SK-N-SH (cell line): ENCODE results near the gene TMED3. TPM values are rescaled to one million over a fixed set of nuclear protein-coding genes. Genes with fewer than 3 reads are reported as not detected.

Source experiments
- CTCF ChIA-PET: fragments of 300-600, 350-600 bp; formaldehyde crosslinking; extraction: SDS; loops from one replicate; lab custom pipeline; 2021; lab: Yijun Ruan, JAX
- POLR2A ChIA-PET: fragments of 350-600 bp; sonication (Branson Sonifier 250); formaldehyde crosslinking; extraction: SDS; loops from one replicate; lab custom pipeline; 2020; ENCODE audit warnings: antibody characterized with exemption, inconsistent platforms; lab: Yijun Ruan, JAX
- DNase-seq: peaks from one replicate; pipeline ENCODE4 v3.0.0; 2012
- H2AFZ ChIP-seq: fragments of 200-600 bp; sonication (generic); 2 replicates; pipeline ENCODE4 v1.8.1; 2016; ENCODE audit warnings: antibody characterized with exemption, mild to moderate bottlenecking, low read depth
- H3F3A ChIP-seq: fragments of 200-600 bp; sonication (generic); replicated peaks from 2 replicates; pipeline ENCODE3; 2016; ENCODE audit warnings: antibody characterized with exemption, mild to moderate bottlenecking; ENCODE audit not compliant: insufficient read depth
- H3K27ac ChIP-seq, 2 experiments: fragments of 200-500 bp in 1 of 2; fragments of 200-600 bp in 1 of 2; sonication (Bioruptor generic) in 1 of 2; sonication (generic), shearing (Covaris generic) in 1 of 2; 2 replicates each; pipeline versions ENCODE4 v1.5.1 to v1.6.1; 2014 to 2016; ENCODE audit warnings: low read depth in 2 of 2, inconsistent platforms in 1 of 2, low read length in 1 of 2, mild to moderate bottlenecking in 1 of 2, mixed read lengths in 1 of 2
- H3K27me3 ChIP-seq: fragments of 200-600 bp; sonication (generic), shearing (Covaris generic); 2 replicates; pipeline ENCODE4 v1.6.1; 2016; ENCODE audit warnings: mixed run types; ENCODE audit not compliant: insufficient read depth
- H3K36me3 ChIP-seq, 2 experiments: fragments of 200-500 bp in 1 of 2; fragments of 200-600 bp in 1 of 2; sonication (Bioruptor generic) in 1 of 2; sonication (generic) in 1 of 2; replicated peaks in 1 of 2; 2 replicates each; pipeline versions ENCODE3 to v1.5.1; 2014 to 2016; ENCODE audit warnings: low read length in 1 of 2, mild to moderate bottlenecking in 1 of 2; ENCODE audit not compliant: insufficient read depth in 2 of 2, control insufficient read depth in 1 of 2
- H3K4me1 ChIP-seq, 2 experiments: fragments of 200-500 bp in 1 of 2; fragments of 200-600 bp in 1 of 2; sonication (Bioruptor generic) in 1 of 2; sonication (generic), shearing (Covaris generic) in 1 of 2; 2 replicates each; pipeline versions ENCODE4 v1.5.1 to v1.6.1; 2014 to 2016; ENCODE audit warnings: low read depth in 1 of 2, low read length in 1 of 2, mixed run types in 1 of 2; ENCODE audit not compliant: insufficient read depth in 2 of 2, control insufficient read depth in 1 of 2
- H3K4me2 ChIP-seq: fragments of 200-600 bp; sonication (generic), shearing (Covaris generic); 2 replicates; pipeline ENCODE4 v1.6.1; 2017; ENCODE audit warnings: mixed run types
- H3K4me3 ChIP-seq, 2 experiments: fragments of 200-500 bp in 1 of 2; fragments of 200-600 bp in 1 of 2; sonication (Bioruptor generic) in 1 of 2; sonication (generic), shearing (Covaris generic) in 1 of 2; 2 replicates each; pipeline versions ENCODE4 v1.5.1 to v1.8.1; 2014 to 2016; ENCODE audit warnings: low read depth in 2 of 2, inconsistent platforms in 1 of 2, low read length in 1 of 2, mild to moderate bottlenecking in 1 of 2, mixed read lengths in 1 of 2, moderate library complexity in 1 of 2
- H3K79me2 ChIP-seq: fragments of 200-600 bp; sonication (generic); 2 replicates; pipeline ENCODE4 v1.8.1; 2017; ENCODE audit warnings: mild to moderate bottlenecking; ENCODE audit not compliant: insufficient read depth
- H3K9ac ChIP-seq: fragments of 200-600 bp; sonication (generic); 2 replicates; pipeline ENCODE4 v1.6.1; 2017; ENCODE audit warnings: mixed run types
- H3K9me2 ChIP-seq: fragments of 200-600 bp; sonication (generic); 2 replicates; pipeline ENCODE4 v1.6.1; 2017; ENCODE audit warnings: mixed run types
- H3K9me3 ChIP-seq: fragments of 200-600 bp; sonication (generic); 2 replicates; pipeline ENCODE4 v1.6.1; 2017; ENCODE audit warnings: mixed run types, mild to moderate bottlenecking, moderate library complexity
- H4K20me1 ChIP-seq: fragments of 200-600 bp; sonication (generic); 2 replicates; pipeline ENCODE4 v1.6.1; 2017; ENCODE audit warnings: mild to moderate bottlenecking, mixed run types; ENCODE audit not compliant: insufficient read depth
- CHD2 ChIP-seq: fragments of 150-350 bp; IDR thresholded peaks from 2 replicates; pipeline ENCODE4 v1.6.1; 2018; ENCODE audit warnings: low read length; ENCODE audit not compliant: partially characterized antibody
- ELF1 ChIP-seq: IDR thresholded peaks from 2 replicates; pipeline ENCODE4 v1.4.0; 2012
- EZH2phosphoT487 ChIP-seq: fragments of 200-600 bp; sonication (generic); IDR thresholded peaks from 2 replicates; pipeline ENCODE4 v1.6.1; 2017; ENCODE audit warnings: low read depth, mixed run types, mild to moderate bottlenecking, antibody characterized with exemption, moderate library complexity, borderline replicate concordance
- FOSL2 ChIP-seq: IDR thresholded peaks from 2 replicates; pipeline ENCODE4 v1.4.0; 2012; ENCODE audit warnings: low read depth, mild to moderate bottlenecking, moderate library complexity, borderline replicate concordance
- FOXJ3 ChIP-seq: sonication (generic); formaldehyde crosslinking; IDR thresholded peaks from 2 replicates; pipeline ENCODE4 v1.5.1; 2020; ENCODE audit warnings: mild to moderate bottlenecking, missing genetic modification reagents
- FOXM1 ChIP-seq: IDR thresholded peaks from 2 replicates; pipeline ENCODE4 v1.4.0; 2012; ENCODE audit warnings: low read depth, mild to moderate bottlenecking
- GABPA ChIP-seq: IDR thresholded peaks from 2 replicates; pipeline ENCODE4 v1.4.0; 2012; ENCODE audit warnings: low read depth, mild to moderate bottlenecking
- JUND ChIP-seq: IDR thresholded peaks from 2 replicates; pipeline ENCODE4 v1.4.0; 2012
- MEF2A ChIP-seq: IDR thresholded peaks from 2 replicates; pipeline ENCODE4 v1.4.0; 2012; ENCODE audit warnings: low read depth, borderline replicate concordance
- MXI1 ChIP-seq: IDR thresholded peaks from 2 replicates; pipeline ENCODE4 v1.6.1; 2012; ENCODE audit warnings: mild to moderate bottlenecking, low read depth, low read length, improper control_type of control experiment
- POLR2AphosphoS5 ChIP-seq: IDR thresholded peaks from 2 replicates; pipeline ENCODE4 v1.6.1; 2012; ENCODE audit warnings: low read depth, low read length
- RAD21 ChIP-seq: IDR thresholded peaks from 2 replicates; pipeline ENCODE4 v1.6.1; 2012; ENCODE audit warnings: mild to moderate bottlenecking, low read length
- RCOR1 ChIP-seq: fragments of 150-350 bp; IDR thresholded peaks from 2 replicates; pipeline ENCODE4 v1.6.1; 2017; ENCODE audit warnings: antibody characterized with exemption, low read length
- RFX5 ChIP-seq: IDR thresholded peaks from 2 replicates; pipeline ENCODE4 v1.6.1; 2012; ENCODE audit warnings: mild to moderate bottlenecking, improper control_type of control experiment, low read length
- RXRA ChIP-seq: IDR thresholded peaks from 2 replicates; pipeline ENCODE4 v1.4.0; 2012; ENCODE audit warnings: low read depth, mild to moderate bottlenecking, borderline replicate concordance
- SMC3 ChIP-seq: IDR thresholded peaks from 2 replicates; pipeline ENCODE4 v1.6.1; 2012; ENCODE audit warnings: low read depth, low read length, improper control_type of control experiment
- TAF1 ChIP-seq: IDR thresholded peaks from 2 replicates; pipeline ENCODE4 v1.6.1; 2012; ENCODE audit warnings: low read depth, mild to moderate bottlenecking, low read length, moderate library complexity, borderline replicate concordance
- TEAD4 ChIP-seq: IDR thresholded peaks from 2 replicates; pipeline ENCODE4 v1.4.0; 2012; ENCODE audit warnings: mild to moderate bottlenecking, borderline replicate concordance; ENCODE audit not compliant: insufficient read depth
- WGBS: methylation state at CpG from one replicate; pipeline ENCODE4 v1.1.6; 2017; ENCODE audit warnings: low lambda C conversion rate; 5-methylcytosine and 5-hydroxymethylcytosine counted together
- polyA plus RNA-seq, 3 experiments: library from polyadenylated mRNA; depleted of rRNA; stranded (reverse); fragments of >200 nt; gene quantifications; 2 replicates each; pipeline ENCODE4 v1.2.3, GENCODE V29; 2012
- TF ChIP-seq, protein P1 (sequence below): fragments of 200-600 bp; sonication (generic); IDR thresholded peaks from 2 replicates; pipeline ENCODE4 v1.6.1; 2017; ENCODE audit warnings: antibody characterized with exemption, mild to moderate bottlenecking, moderate library complexity
- TF ChIP-seq, protein P2 (sequence below): IDR thresholded peaks from 2 replicates; pipeline ENCODE4 v1.4.0; 2012; ENCODE audit warnings: low read depth, borderline replicate concordance
- TF ChIP-seq, protein P3 (sequence below): IDR thresholded peaks from 2 replicates; pipeline ENCODE4; 2012
- TF ChIP-seq, protein P4 (sequence below): IDR thresholded peaks from 2 replicates; pipeline ENCODE4 v1.4.0; 2012; ENCODE audit warnings: low read depth, borderline replicate concordance
- TF ChIP-seq, protein P5 (sequence below): IDR thresholded peaks from 2 replicates; pipeline ENCODE4 v1.6.1; 2012; ENCODE audit warnings: mild to moderate bottlenecking, low read depth, low read length, moderate library complexity
- TF ChIP-seq, protein P6 (sequence below): fragments of 150-350 bp; IDR thresholded peaks from 2 replicates; pipeline ENCODE4 v1.6.1; 2016; ENCODE audit warnings: mild to moderate bottlenecking, low read depth, low read length

Gene TMED3
- polyA plus RNA-seq, 1 of the 3 experiments (the other 2 are of a cell fraction), result 128 TPM

DNA sequence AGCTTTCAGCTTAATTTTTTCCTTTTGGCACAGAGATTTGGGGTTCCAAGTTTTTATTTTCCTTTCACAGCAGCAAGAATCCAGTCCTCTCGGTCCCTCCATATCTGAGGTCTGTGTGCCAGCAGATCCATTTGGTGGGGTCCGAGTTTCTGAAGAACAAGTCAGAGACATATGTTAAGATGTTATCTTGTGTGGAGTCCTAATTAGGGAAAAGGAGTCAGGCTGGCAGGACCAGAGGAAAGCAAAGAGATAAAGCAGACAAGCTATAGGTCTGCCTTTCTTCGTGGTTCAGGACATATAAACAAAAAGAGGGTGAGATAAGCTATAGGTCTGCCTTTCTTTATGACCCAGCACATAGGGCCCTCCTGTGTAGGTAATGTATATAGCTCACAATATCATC lies 54.9 kb downstream of the TMED3 start:
- H3K9me3 ChIP-seq, result no peaks in the 10 kb centered on the region
- peak overlapping the region; percentile 41 to 63; a peak in 3 of 4 replicates for H3K27ac ChIP-seq
- H3K79me2 ChIP-seq, result no peaks in the 10 kb centered on the region
- H3K9ac ChIP-seq, result no peak overlapping the region
- ChIA-PET POLR2A (no interaction called here), CTCF (interaction anchor here (0.9 to 8.1 kb wide), 7 partner anchors 10 to 488 kb away, joined by 3 to 113 read pairs (median 6); no protein-coding TSS in a partner anchor)
- H4K20me1 ChIP-seq, result no peaks in the 10 kb centered on the region
- DNase-seq, result peak; percentile 13
- no peak overlapping the region for H2AFZ ChIP-seq
- H3K27me3 ChIP-seq, result no peaks in the 10 kb centered on the region
- H3K4me3 ChIP-seq, result no peak overlapping the region
- WGBS, result 32% methylated on average over 3 of the region's 3 CpGs
- no peaks in the 10 kb centered on the region for H3K9me2 ChIP-seq
- no peaks in the 10 kb centered on the region for H3F3A ChIP-seq
- H3K4me1 ChIP-seq, result peaks cover 10 to 27% of the 10 kb centered on the region in 2 experiments; a peak in 2 of 4 replicates
- no peaks in the 10 kb centered on the region for H3K36me3 ChIP-seq
- peak overlapping the region; percentile 57; the same call in 1 of the 2 replicates for H3K4me2 ChIP-seq
- TF ChIP-seq POLR2AphosphoS5 (no peak), TAF1 (no peak), MXI1 (no peak), ELF1 (no peak), MEF2A (no peak), CHD2 (no peak), SMC3 (no peak), GABPA (no peak), TEAD4 (no peak), RAD21 (no peak), EZH2phosphoT487 (no peak), FOSL2 (no peak; the same call in 1 of the 2 replicates), FOXM1 (no peak), RXRA (no peak), FOXJ3 (CRISPR knock-in tag) (peak; percentile 64; the same call in 1 of the 2 replicates), RFX5 (no peak), RCOR1 (0 out of 2 replicates have a peak, but pooled peaks have one; percentile 20), JUND (0 out of 2 replicates have a peak, but pooled peaks have one; percentile 28)
- TF ChIP-seq, protein P1, sequence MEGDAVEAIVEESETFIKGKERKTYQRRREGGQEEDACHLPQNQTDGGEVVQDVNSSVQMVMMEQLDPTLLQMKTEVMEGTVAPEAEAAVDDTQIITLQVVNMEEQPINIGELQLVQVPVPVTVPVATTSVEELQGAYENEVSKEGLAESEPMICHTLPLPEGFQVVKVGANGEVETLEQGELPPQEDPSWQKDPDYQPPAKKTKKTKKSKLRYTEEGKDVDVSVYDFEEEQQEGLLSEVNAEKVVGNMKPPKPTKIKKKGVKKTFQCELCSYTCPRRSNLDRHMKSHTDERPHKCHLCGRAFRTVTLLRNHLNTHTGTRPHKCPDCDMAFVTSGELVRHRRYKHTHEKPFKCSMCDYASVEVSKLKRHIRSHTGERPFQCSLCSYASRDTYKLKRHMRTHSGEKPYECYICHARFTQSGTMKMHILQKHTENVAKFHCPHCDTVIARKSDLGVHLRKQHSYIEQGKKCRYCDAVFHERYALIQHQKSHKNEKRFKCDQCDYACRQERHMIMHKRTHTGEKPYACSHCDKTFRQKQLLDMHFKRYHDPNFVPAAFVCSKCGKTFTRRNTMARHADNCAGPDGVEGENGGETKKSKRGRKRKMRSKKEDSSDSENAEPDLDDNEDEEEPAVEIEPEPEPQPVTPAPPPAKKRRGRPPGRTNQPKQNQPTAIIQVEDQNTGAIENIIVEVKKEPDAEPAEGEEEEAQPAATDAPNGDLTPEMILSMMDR, result no peak
- TF ChIP-seq, protein P2, sequence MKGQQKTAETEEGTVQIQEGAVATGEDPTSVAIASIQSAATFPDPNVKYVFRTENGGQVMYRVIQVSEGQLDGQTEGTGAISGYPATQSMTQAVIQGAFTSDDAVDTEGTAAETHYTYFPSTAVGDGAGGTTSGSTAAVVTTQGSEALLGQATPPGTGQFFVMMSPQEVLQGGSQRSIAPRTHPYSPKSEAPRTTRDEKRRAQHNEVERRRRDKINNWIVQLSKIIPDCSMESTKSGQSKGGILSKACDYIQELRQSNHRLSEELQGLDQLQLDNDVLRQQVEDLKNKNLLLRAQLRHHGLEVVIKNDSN, result no peak
- TF ChIP-seq, protein P3, sequence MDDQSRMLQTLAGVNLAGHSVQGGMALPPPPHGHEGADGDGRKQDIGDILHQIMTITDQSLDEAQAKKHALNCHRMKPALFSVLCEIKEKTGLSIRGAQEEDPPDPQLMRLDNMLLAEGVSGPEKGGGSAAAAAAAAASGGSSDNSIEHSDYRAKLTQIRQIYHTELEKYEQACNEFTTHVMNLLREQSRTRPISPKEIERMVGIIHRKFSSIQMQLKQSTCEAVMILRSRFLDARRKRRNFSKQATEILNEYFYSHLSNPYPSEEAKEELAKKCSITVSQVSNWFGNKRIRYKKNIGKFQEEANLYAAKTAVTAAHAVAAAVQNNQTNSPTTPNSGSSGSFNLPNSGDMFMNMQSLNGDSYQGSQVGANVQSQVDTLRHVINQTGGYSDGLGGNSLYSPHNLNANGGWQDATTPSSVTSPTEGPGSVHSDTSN, result peak; percentile 53
- TF ChIP-seq, protein P4, sequence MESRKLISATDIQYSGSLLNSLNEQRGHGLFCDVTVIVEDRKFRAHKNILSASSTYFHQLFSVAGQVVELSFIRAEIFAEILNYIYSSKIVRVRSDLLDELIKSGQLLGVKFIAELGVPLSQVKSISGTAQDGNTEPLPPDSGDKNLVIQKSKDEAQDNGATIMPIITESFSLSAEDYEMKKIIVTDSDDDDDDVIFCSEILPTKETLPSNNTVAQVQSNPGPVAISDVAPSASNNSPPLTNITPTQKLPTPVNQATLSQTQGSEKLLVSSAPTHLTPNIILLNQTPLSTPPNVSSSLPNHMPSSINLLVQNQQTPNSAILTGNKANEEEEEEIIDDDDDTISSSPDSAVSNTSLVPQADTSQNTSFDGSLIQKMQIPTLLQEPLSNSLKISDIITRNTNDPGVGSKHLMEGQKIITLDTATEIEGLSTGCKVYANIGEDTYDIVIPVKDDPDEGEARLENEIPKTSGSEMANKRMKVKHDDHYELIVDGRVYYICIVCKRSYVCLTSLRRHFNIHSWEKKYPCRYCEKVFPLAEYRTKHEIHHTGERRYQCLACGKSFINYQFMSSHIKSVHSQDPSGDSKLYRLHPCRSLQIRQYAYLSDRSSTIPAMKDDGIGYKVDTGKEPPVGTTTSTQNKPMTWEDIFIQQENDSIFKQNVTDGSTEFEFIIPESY, result no peak
- TF ChIP-seq, protein P5, sequence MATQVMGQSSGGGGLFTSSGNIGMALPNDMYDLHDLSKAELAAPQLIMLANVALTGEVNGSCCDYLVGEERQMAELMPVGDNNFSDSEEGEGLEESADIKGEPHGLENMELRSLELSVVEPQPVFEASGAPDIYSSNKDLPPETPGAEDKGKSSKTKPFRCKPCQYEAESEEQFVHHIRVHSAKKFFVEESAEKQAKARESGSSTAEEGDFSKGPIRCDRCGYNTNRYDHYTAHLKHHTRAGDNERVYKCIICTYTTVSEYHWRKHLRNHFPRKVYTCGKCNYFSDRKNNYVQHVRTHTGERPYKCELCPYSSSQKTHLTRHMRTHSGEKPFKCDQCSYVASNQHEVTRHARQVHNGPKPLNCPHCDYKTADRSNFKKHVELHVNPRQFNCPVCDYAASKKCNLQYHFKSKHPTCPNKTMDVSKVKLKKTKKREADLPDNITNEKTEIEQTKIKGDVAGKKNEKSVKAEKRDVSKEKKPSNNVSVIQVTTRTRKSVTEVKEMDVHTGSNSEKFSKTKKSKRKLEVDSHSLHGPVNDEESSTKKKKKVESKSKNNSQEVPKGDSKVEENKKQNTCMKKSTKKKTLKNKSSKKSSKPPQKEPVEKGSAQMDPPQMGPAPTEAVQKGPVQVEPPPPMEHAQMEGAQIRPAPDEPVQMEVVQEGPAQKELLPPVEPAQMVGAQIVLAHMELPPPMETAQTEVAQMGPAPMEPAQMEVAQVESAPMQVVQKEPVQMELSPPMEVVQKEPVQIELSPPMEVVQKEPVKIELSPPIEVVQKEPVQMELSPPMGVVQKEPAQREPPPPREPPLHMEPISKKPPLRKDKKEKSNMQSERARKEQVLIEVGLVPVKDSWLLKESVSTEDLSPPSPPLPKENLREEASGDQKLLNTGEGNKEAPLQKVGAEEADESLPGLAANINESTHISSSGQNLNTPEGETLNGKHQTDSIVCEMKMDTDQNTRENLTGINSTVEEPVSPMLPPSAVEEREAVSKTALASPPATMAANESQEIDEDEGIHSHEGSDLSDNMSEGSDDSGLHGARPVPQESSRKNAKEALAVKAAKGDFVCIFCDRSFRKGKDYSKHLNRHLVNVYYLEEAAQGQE, result no peak
- TF ChIP-seq, protein P6, sequence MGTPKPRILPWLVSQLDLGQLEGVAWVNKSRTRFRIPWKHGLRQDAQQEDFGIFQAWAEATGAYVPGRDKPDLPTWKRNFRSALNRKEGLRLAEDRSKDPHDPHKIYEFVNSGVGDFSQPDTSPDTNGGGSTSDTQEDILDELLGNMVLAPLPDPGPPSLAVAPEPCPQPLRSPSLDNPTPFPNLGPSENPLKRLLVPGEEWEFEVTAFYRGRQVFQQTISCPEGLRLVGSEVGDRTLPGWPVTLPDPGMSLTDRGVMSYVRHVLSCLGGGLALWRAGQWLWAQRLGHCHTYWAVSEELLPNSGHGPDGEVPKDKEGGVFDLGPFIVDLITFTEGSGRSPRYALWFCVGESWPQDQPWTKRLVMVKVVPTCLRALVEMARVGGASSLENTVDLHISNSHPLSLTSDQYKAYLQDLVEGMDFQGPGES, result no peak
